Measurements from ENCODE around the gene ADRA2A. TPM values are rescaled to one million over a fixed set of nuclear protein-coding genes. Genes with fewer than 3 reads are reported as not detected.

ADRA2A gene
- not detected in 2 replicates for total RNA-seq (2021)
- Bru-seq, nascent RNA, result not detected
- BruChase-seq, experiment 1, labeled RNA remaining after a 2-hour chase, result percentile 19 among the genes with signal in this experiment
- BruChase-seq, experiment 2, labeled RNA remaining after a 6-hour chase, result percentile 33 among the genes with signal in this experiment
- long read RNA-seq, result 0 reads

- no peaks in the 10 kb centered on the region for H3K9me2 ChIP-seq (ENCODE audit: insufficient read depth)
- intact Hi-C loops (cut with micrococcal nuclease; ENCODE audit: unreplicated experiment), result no loop called here
- POLR2A ChIA-PET (ENCODE audit: unreplicated experiment), result no interaction called here
- H3K4me2 ChIP-seq, result no peak within 1 kb of the TSS
- no peaks in the 10 kb centered on the region for H4K20me1 ChIP-seq (ENCODE audit: insufficient read depth)
- H3F3A ChIP-seq (ENCODE audit: insufficient read depth, low read depth), result no peaks in the 10 kb centered on the region
- H2AFZ ChIP-seq, result no peak within 1 kb of the TSS
- no peaks in the 10 kb centered on the region for H3K9me3 ChIP-seq (ENCODE audit: insufficient read depth, low read depth)
- CTCF ChIA-PET, result interaction anchor here (0.5 to 0.7 kb wide), 2 partner anchors 134 to 158 kb away, joined by 3 read pairs; partner anchors contain the start of genes BBIP1 and SHOC2
- BruUV-seq (replicated peaks), result no TSS peak
- no peak within 1 kb of the TSS for H3K27ac ChIP-seq
- H3K79me2 ChIP-seq (ENCODE audit: low read depth), result no peaks in the 10 kb centered on the region
- H3K36me3 ChIP-seq (ENCODE audit: low read depth), result no peaks in the 10 kb centered on the region
- H3K4me3 ChIP-seq, result no peak within 1 kb of the TSS
- DNase-seq, result no peak
- 0 out of 2 replicates have a peak, but pooled peaks cover 3% of the 10 kb centered on the region for H3K27me3 ChIP-seq (ENCODE audit: insufficient read depth, low read depth)
- H3K4me1 ChIP-seq (replicated peaks; ENCODE audit: insufficient read depth), result no peaks in the 10 kb centered on the region
- TF ChIP-seq CTCF (conservative IDR thresholded peaks at IDR 0.05) (no peak), EZH2 (IDR thresholded peaks at IDR 0.05; ENCODE audit: low read depth) (no peak)
Observed at GRCh38 chr10:111076682-111077478, at the start of gene ADRA2A. ADRA2A (plus strand) TSS chr10:111077029; CDS start chr10:111077997, 968 bp downstream.

- H3F3A ChIP-seq (ENCODE audit: insufficient read depth, low read depth), result no peaks in the 10 kb centered on the region
- no peaks in the 10 kb centered on the region for H3K9me3 ChIP-seq (ENCODE audit: insufficient read depth, low read depth)
- no peaks in the 10 kb centered on the region for H3K27me3 ChIP-seq (ENCODE audit: insufficient read depth, low read depth)
- no peak overlapping the region for H3K4me2 ChIP-seq
- no peak overlapping the region for H3K4me3 ChIP-seq
- ChIA-PET CTCF (no interaction called here), POLR2A (ENCODE audit: unreplicated experiment) (no interaction called here)
- no peak overlapping the region for H3K27ac ChIP-seq
- H3K9me2 ChIP-seq (ENCODE audit: insufficient read depth), result no peaks in the 10 kb centered on the region
- no peak for TF ChIP-seq EZH2 (IDR thresholded peaks at IDR 0.05; ENCODE audit: low read depth)
- TF ChIP-seq CTCF (conservative IDR thresholded peaks at IDR 0.05), result no peak
- H3K36me3 ChIP-seq (ENCODE audit: low read depth), result no peaks in the 10 kb centered on the region
- intact Hi-C loops (cut with micrococcal nuclease; ENCODE audit: unreplicated experiment), result no loop called here
- BruUV-seq (replicated peaks), result no TSS peak
- DNase-seq, result no peak
- no peaks in the 10 kb centered on the region for H4K20me1 ChIP-seq (ENCODE audit: insufficient read depth)
- no peak overlapping the region for H2AFZ ChIP-seq
- H3K4me1 ChIP-seq (replicated peaks; ENCODE audit: insufficient read depth), result no peaks in the 10 kb centered on the region
- no peaks in the 10 kb centered on the region for H3K79me2 ChIP-seq (ENCODE audit: low read depth)
Observed at GRCh38 chr10:111030042-111030750, 46.6 kb upstream of the ADRA2A start.

- DNase-seq, result no peak
Observed at GRCh38 chr10:111034598-111035310, 42.1 kb upstream of the ADRA2A start.

More at GRCh38 chr10:111034598-111035310, 42.1 kb upstream of the ADRA2A start:
- BruUV-seq (replicated peaks), result no TSS peak
- H3F3A ChIP-seq (ENCODE audit: insufficient read depth, low read depth), result no peaks in the 10 kb centered on the region
- no peaks in the 10 kb centered on the region for H3K27me3 ChIP-seq (ENCODE audit: insufficient read depth, low read depth)
- no peaks in the 10 kb centered on the region for H3K4me1 ChIP-seq (replicated peaks; ENCODE audit: insufficient read depth)
- no peak overlapping the region for H3K4me3 ChIP-seq
- H3K9me2 ChIP-seq (ENCODE audit: insufficient read depth), result no peaks in the 10 kb centered on the region
- H3K79me2 ChIP-seq (ENCODE audit: low read depth), result no peaks in the 10 kb centered on the region
- no peaks in the 10 kb centered on the region for H3K9me3 ChIP-seq (ENCODE audit: insufficient read depth, low read depth)
- no peak overlapping the region for H2AFZ ChIP-seq
- no peaks in the 10 kb centered on the region for H4K20me1 ChIP-seq (ENCODE audit: insufficient read depth)
- ChIA-PET POLR2A (ENCODE audit: unreplicated experiment) (no interaction called here), CTCF (no interaction called here)
- no peak overlapping the region for H3K27ac ChIP-seq
- TF ChIP-seq EZH2 (IDR thresholded peaks at IDR 0.05; ENCODE audit: low read depth) (no peak), CTCF (conservative IDR thresholded peaks at IDR 0.05) (no peak)
- H3K36me3 ChIP-seq (ENCODE audit: low read depth), result no peaks in the 10 kb centered on the region
- intact Hi-C loops (cut with micrococcal nuclease; ENCODE audit: unreplicated experiment), result no loop called here
- no peak overlapping the region for H3K4me2 ChIP-seq

Data from PC-9 (cell line).